Measurements from ENCODE around the gene SMIM21. TPM values are rescaled to one million over a fixed set of nuclear protein-coding genes. Genes with fewer than 3 reads are reported as not detected.

Gene SMIM21
- total RNA-seq, result not detected in 2 replicates

DNA sequence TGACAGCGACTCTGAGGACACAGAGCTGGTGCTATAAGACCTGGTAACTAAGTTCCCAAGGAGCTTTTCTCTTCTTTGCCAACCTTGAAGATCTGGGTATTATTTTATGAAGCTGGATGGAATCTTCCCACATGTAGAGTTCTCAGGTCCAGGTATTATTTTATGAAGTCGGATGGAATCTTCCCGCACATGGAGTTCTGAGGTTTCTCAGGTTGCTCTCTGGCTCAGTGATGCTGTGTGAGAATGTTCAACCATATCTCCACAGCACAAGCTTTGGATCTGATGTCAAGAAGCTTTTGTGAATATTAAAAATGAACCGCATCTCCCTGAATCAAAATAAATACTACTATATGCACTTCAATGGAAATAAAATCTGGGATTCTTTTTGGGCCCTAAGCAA lies at the start of gene SMIM21:
Gene SMIM21 (minus strand): TSS at position 101 of the 400 bp plus-strand sequence. CDS start 140 bp downstream, outside the sequence.

Other genes starting within 250 kb of the SMIM21 start
- 10.0 and 11.1 TPM in 2 replicates for gene PTGR3, start 218.6 kb downstream of the SMIM21 start, total RNA-seq
- gene TSHZ1, start 216.9 kb downstream of the SMIM21 start, total RNA-seq, result 5.2 and 17.5 TPM in 2 replicates